A549 (cell line): ENCODE data around the gene ZBED1. TPM values are rescaled to one million over a fixed set of nuclear protein-coding genes. Genes with fewer than 3 reads are reported as not detected.
"Not testable (repeated sequence)": the region's sequence is repeated elsewhere in the genome, so short reads cannot be mapped to it uniquely, and the experiment has no call there.

Source experiments
- ATAC-seq, 2 experiments: fragments of 200-7000 bp in 1 of 2; fragments of >200 bp in 1 of 2; cut with Nextera tagmentation in 1 of 2; cut with Tn5 transposase in 1 of 2; 3 replicates each; pipeline versions ENCODE4 v1.8.0 to v1.9.1; 2018 to 2020; ENCODE audit warnings: mild to moderate bottlenecking in 1 of 2, moderate library complexity in 1 of 2
- CTCF ChIA-PET: fragments of 300-600 bp; sonication (Branson Sonifier 250); formaldehyde crosslinking; extraction: SDS; loops from one replicate; lab custom pipeline; 2021; ENCODE audit warnings: antibody characterized with exemption, inconsistent platforms; lab: Yijun Ruan, JAX
- POLR2A ChIA-PET: fragments of 350-600 bp; formaldehyde crosslinking; extraction: SDS; loops from one replicate; lab custom pipeline; 2021; ENCODE audit warnings: antibody characterized with exemption, inconsistent platforms; lab: Yijun Ruan, JAX
- DNase-seq, 2 experiments: peaks; one replicate each; pipeline versions ENCODE4 v3.0.0 to v3.0.0-alpha.2; 2011 to 2016; ENCODE audit warnings: low read depth in 1 of 2, low spot score in 1 of 2
- FAIRE-seq: peaks from 2 replicates; lab custom pipeline; 2011; peaks lifted over from hg19 to GRCh38; lab: Jason Lieb, UNC
- H3K27ac ChIP-seq, 2 experiments: fragments of >200 bp; sonication (Bioruptor Twin); formaldehyde crosslinking; 3 replicates each; pipeline ENCODE4 v1.5.1; 2016 to 2017
- H3K4me1 ChIP-seq: fragments of >200 bp; sonication (Bioruptor Twin); formaldehyde crosslinking; 3 replicates; pipeline ENCODE4 v1.6.1; 2016
- H3K4me2 ChIP-seq: fragments of >200 bp; sonication (Bioruptor Twin); formaldehyde crosslinking; 3 replicates; pipeline ENCODE4 v1.6.1; 2016
- H3K4me3 ChIP-seq: fragments of >200 bp; sonication (Bioruptor Twin); formaldehyde crosslinking; 3 replicates; pipeline ENCODE4 v1.5.1; 2016
- H3K9me3 ChIP-seq: fragments of >200 bp; sonication (Bioruptor Twin); formaldehyde crosslinking; 3 replicates; pipeline ENCODE4 v1.6.1; 2016
- E2F6 ChIP-seq: IDR thresholded peaks from 2 replicates; pipeline ENCODE4 v1.6.1; 2012; ENCODE audit warnings: low read depth, borderline replicate concordance
- FOSL2 ChIP-seq, 2 experiments: fragments of 450-650 bp in 1 of 2; fragments of >200 bp in 1 of 2; sonication (Bioruptor Twin) in 1 of 2; formaldehyde crosslinking; IDR thresholded peaks; 2 replicates each; pipeline versions ENCODE4 v1.5.0 to v1.6.1; 2016 to 2020; ENCODE audit warnings: mild to moderate bottlenecking in 1 of 2, moderate library complexity in 1 of 2
- HMGXB4 ChIP-seq: fragments of 250-450 bp; sonication (Bioruptor Pico); IDR thresholded peaks from 2 replicates; pipeline ENCODE4 v1.5.0; 2021; ENCODE audit warnings: mild to moderate bottlenecking, moderate library complexity, borderline replicate concordance
- HOXB5 ChIP-seq: fragments of 250-450 bp; sonication (Bioruptor Pico); IDR thresholded peaks from 2 replicates; pipeline ENCODE4 v1.5.0; 2020; ENCODE audit warnings: mild to moderate bottlenecking, moderate library complexity
- JUN ChIP-seq, 2 experiments: fragments of >200 bp; sonication (Bioruptor Twin); formaldehyde crosslinking; IDR thresholded peaks; 2 replicates in 1 of 2; 3 replicates in 1 of 2; pipeline ENCODE4 v1.6.1; 2016 to 2017
- NPAS2 ChIP-seq: fragments of 250-450 bp; sonication (Bioruptor Pico); IDR thresholded peaks from 2 replicates; pipeline ENCODE4 v1.8.0; 2022; ENCODE audit warnings: mild to moderate bottlenecking, moderate library complexity, borderline replicate concordance
- NR3C1 ChIP-seq: fragments of >200 bp; sonication (Bioruptor Twin); formaldehyde crosslinking; IDR thresholded peaks from 3 replicates; pipeline ENCODE4 v1.6.1; 2017
- PBX3 ChIP-seq: IDR thresholded peaks from 2 replicates; pipeline ENCODE4 v1.6.1; 2012
- RNF2 ChIP-seq: fragments of 200-600 bp; sonication (generic); IDR thresholded peaks from 2 replicates; pipeline ENCODE4 v1.6.1; 2016; ENCODE audit warnings: low read depth, mild to moderate bottlenecking, antibody characterized with exemption, moderate library complexity, borderline replicate concordance
- TP53 ChIP-seq: fragments of 250-450 bp; sonication (Bioruptor Pico); IDR thresholded peaks from 2 replicates; pipeline ENCODE4 v1.5.0; 2021; ENCODE audit warnings: mild to moderate bottlenecking, moderate library complexity
- ZNF302 ChIP-seq: fragments of 250-450 bp; sonication (Bioruptor Pico); IDR thresholded peaks from 2 replicates; pipeline ENCODE4 v1.9.0; 2021; ENCODE audit warnings: inconsistent platforms, mild to moderate bottlenecking, moderate library complexity
- WGBS: methylation state at CpG from one replicate; pipeline ENCODE4 v1.1.6; 2017; ENCODE audit errors: missing lambda C conversion rate; 5-methylcytosine and 5-hydroxymethylcytosine counted together
- polyA plus RNA-seq, 4 experiments: library from polyadenylated mRNA; depleted of rRNA in 3 of 4; stranded (reverse); fragments of >200 nt; fragmentation: RNase III in 1 of 4; extraction: RNeasy Plus Mini Kit Qiagen cat#74134 plus additional on column Dnase treatment in 1 of 4; gene quantifications; 2 replicates in 3 of 4; 3 replicates in 1 of 4; pipeline ENCODE4 v1.2.3, GENCODE V29; 2011 to 2017
- TF ChIP-seq, protein P1 (sequence below): fragments of 250-450 bp; sonication (Bioruptor Pico); IDR thresholded peaks from 2 replicates; pipeline ENCODE4 v1.5.0; 2020; ENCODE audit warnings: low read depth, mild to moderate bottlenecking, moderate library complexity

Gene ZBED1
- polyA plus RNA-seq, 2 of the 4 experiments (the other 2 are of a cell fraction) = 19.7 to 21.9 TPM

GRCh38 chrX:2507196-2507595, 6.4 kb upstream of the ZBED1 start:
- FAIRE-seq = no peak
- POLR2A ChIA-PET = no interaction called here

DNA sequence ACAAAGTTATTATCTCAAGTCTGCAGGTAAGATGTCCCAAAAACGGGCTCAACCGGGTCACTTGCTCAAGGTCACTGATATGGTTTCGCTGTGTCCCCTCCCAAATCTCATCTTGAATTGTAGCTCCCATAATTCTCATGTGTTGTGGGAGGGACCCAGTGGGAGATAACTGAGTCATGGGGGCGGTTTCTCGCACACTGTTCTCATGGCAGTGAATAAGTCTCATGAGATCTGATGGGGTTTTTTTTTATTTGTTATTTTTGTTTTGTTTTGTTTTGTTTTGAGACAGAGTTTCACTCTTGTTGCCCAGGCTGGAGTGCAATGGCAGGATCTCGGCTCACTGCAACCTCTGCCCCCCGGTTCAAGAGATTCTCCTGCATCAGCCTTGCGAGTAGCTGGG, 4.6 kb upstream of the ZBED1 start:
- ATAC-seq, CTCF ChIA-PET, POLR2A ChIA-PET, H3K4me3 ChIP-seq, H3K27ac ChIP-seq, H3K4me2 ChIP-seq, FAIRE-seq, DNase-seq, H3K9me3 ChIP-seq: not testable (repeated sequence)
- peaks cover 21% of the 10 kb centered on the region for H3K4me1 ChIP-seq
- WGBS = 90% methylated on average over 8 of the region's 8 CpGs

More at GRCh38 chrX:2507196-2507595, 6.4 kb upstream of the ZBED1 start:
- Histone ChIP-seq H3K4me1 (peaks cover 10% of the 10 kb centered on the region), H3K4me2 (no peak overlapping the region), H3K4me3 (no peak overlapping the region), H3K9me3 (no peaks in the 10 kb centered on the region), H3K27ac (no peak overlapping the region)
- no peak for ATAC-seq
- CTCF ChIA-PET = no interaction called here
- 88% methylated on average over 3 of the region's 3 CpGs for WGBS
- no peak for TF ChIP-seq PBX3
- no peak for DNase-seq

DNA sequence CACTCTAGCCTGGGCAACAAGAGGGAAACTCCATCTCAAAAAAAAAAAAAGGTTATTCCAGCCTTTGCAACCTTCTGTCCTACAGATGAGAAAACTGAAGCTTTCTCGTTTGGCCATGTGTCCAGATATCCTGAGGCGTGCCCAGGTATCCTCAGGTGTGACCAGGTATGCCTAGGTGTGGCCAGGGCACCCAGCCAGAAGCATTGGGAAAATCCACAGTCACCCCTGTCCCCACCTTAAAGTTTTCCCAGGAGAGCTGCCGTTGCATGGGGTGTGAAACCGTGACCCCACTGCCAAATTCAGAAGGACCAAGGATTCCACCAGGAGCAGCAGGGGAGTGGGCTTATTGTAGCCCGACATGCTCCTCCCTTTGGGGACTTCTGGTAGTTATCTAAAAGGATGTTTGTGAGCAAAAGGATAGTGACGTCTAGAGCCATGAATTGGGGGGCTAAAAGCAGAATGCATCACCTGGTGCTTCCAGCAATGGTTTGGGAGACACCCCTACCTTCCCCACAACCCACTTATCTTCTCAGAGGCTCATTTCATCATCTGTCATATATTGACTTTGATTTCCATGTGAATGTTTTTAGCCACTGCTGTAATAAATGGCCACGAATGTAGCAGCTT, 4.0 kb upstream of the ZBED1 start:
- H3K4me1 ChIP-seq = peaks cover 21% of the 10 kb centered on the region
- DNase-seq (no peak), ATAC-seq (no peak), FAIRE-seq (no peak)
- H3K4me2 ChIP-seq = no peak overlapping the region
- POLR2A ChIA-PET = no interaction called here
- 77% methylated on average over 7 of the region's 7 CpGs for WGBS
- CTCF ChIA-PET = no interaction called here
- no peak overlapping the region for H3K27ac ChIP-seq
- no peak overlapping the region for H3K4me3 ChIP-seq
- H3K9me3 ChIP-seq = no peaks in the 10 kb centered on the region
- TF ChIP-seq E2F6 (no peak), HMGXB4 (CRISPR knock-in tag) (no peak), ZNF302 (CRISPR knock-in tag) (no peak), NR3C1 (no peak), HOXB5 (CRISPR knock-in tag) (no peak), NPAS2 (no peak), JUN (IDR thresholded peaks at IDR 0.05) (no peak), TP53 (CRISPR knock-in tag) (no peak), RNF2 (no peak), FOSL2 (IDR thresholded peaks at IDR 0.05) (no peak), FOSL2 (CRISPR knock-in tag; IDR thresholded peaks at IDR 0.05) (no peak)
- TF ChIP-seq, protein P1, sequence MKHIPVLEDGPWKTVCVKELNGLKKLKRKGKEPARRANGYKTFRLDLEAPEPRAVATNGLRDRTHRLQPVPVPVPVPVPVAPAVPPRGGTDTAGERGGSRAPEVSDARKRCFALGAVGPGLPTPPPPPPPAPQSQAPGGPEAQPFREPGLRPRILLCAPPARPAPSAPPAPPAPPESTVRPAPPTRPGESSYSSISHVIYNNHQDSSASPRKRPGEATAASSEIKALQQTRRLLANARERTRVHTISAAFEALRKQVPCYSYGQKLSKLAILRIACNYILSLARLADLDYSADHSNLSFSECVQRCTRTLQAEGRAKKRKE (CRISPR knock-in tag) = no peak
- TF ChIP-seq, all 56 proteins: peak for 0
